GM21367 (cell line): ENCODE measurements around the gene TRIM72.
"Not testable (repeated sequence)": the region's sequence is repeated elsewhere in the genome, so short reads cannot be mapped to it uniquely, and the experiment has no call there.

Experiments used
- ATAC-seq: cut with Tn5 transposase; IDR thresholded peaks from one replicate; pipeline ENCODE4 v1.9.1; 2021; ENCODE audit not compliant: unreplicated experiment

Gene TRIM72, protein sequence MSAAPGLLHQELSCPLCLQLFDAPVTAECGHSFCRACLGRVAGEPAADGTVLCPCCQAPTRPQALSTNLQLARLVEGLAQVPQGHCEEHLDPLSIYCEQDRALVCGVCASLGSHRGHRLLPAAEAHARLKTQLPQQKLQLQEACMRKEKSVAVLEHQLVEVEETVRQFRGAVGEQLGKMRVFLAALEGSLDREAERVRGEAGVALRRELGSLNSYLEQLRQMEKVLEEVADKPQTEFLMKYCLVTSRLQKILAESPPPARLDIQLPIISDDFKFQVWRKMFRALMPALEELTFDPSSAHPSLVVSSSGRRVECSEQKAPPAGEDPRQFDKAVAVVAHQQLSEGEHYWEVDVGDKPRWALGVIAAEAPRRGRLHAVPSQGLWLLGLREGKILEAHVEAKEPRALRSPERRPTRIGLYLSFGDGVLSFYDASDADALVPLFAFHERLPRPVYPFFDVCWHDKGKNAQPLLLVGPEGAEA

DNA sequence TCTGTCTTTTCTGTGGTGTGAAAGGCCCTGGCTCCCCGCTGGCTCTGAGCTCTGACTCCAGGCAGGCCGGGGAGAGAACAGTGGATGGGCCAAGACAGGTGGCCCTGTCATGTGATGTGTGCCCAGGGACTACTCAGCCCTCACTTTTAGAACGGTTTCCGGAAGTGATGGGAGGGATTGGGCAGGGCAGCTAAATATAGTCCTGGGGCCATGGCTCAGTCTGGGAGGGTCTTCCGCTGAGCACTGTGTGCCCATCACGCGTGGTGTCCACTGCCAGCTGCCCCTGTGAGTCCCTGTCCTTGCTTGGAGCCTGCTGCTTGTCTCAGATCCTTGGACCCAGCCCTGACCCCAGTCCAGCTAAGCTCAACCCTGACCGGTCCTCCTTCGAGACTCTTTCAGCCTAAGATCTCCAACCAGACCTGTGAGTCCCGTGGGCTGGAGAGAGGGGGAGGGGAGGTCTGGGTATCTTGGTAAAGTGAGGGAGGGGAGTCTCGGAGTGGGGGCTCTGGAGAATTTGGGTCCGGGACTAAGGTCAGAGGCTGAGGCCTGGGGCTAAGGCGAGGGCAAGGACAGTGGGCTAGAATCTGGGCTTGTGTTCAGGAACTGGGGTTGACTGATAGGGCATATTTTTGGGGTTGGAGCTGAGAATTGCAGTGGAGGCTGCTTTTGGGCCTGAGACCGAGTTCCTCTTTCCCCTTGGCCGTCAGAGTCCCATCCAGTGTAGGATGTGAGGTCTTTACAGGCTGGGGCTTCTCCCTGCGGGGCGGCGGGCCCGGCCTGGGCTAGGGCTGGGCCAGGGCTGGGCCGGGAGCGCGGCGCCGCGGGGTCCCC, at the start of gene TRIM72:
TSS of gene TRIM72 (plus strand) at position 243 of the 831 bp plus-strand sequence. CDS start 620 bp downstream, outside the sequence.
- ATAC-seq = no peak

GRCh38 chr16:31167315-31167714, 46.6 kb upstream of the TRIM72 start:
- ATAC-seq = no peak

DNA sequence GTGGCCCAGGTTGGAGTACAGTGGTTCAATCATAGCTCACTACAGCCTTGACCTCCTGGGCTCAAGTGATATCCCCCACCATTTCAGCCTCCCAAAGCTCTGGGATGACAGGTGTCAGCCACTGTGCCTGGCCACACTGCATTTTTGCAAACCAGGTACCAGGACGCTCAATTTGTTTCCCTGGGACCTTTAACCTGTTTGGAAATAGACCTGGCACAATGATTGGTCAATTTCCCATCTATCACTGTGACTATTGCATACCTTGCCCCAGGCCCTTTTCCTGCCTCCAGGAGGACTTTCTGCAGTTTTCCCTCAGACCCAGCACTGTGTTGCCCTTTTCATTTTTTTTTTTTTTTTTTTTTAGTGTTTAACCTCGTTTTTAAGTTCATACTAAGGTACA, 45.1 kb upstream of the TRIM72 start:
- ATAC-seq = no peak

- not testable (repeated sequence) for ATAC-seq
Measured at GRCh38 chr16:31170048-31170447, 43.9 kb upstream of the TRIM72 start.

GRCh38 chr16:31177136-31177535, 36.8 kb upstream of the TRIM72 start:
- ATAC-seq = no peak

DNA sequence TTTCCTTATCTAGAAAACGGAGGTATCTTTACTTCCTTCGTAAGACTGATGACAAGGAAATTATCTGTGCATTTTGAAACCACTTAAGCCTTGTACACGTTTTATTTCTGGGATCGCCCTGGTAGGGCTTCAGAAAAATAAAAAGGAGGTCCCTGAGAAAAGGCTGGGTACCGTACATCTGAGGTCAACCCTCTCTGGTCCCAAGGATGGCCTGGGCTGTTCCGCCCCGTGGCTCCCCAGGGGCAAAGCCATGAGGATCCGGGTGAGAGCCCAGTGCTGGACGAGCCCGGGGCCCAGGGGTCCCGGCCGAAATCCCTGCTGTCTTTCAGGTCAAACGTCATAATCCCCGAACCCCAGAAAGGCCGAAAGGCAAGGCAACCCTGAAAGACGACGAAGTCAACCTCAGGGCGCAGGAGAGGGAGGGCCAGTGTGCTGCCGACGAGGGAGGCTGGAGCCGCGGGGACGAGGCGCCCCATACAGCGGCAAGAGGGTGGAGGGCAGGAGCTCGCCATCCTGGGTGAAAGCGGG, 34.6 kb upstream of the TRIM72 start:
- ATAC-seq = peak; percentile 1

GRCh38 chr16:31179747-31180459, 34.0 kb upstream of the TRIM72 start, which contains the start of gene FUS:
FUS (plus strand) TSS chr16:31180139; CDS start chr16:31180215, 76 bp downstream.
- peak; percentile 49 for ATAC-seq

GRCh38 chr16:31181102-31181830, 32.7 kb upstream of the TRIM72 start:
- no peak for ATAC-seq

GRCh38 chr16:31182391-31182790, 31.5 kb upstream of the TRIM72 start:
- no peak for ATAC-seq

DNA sequence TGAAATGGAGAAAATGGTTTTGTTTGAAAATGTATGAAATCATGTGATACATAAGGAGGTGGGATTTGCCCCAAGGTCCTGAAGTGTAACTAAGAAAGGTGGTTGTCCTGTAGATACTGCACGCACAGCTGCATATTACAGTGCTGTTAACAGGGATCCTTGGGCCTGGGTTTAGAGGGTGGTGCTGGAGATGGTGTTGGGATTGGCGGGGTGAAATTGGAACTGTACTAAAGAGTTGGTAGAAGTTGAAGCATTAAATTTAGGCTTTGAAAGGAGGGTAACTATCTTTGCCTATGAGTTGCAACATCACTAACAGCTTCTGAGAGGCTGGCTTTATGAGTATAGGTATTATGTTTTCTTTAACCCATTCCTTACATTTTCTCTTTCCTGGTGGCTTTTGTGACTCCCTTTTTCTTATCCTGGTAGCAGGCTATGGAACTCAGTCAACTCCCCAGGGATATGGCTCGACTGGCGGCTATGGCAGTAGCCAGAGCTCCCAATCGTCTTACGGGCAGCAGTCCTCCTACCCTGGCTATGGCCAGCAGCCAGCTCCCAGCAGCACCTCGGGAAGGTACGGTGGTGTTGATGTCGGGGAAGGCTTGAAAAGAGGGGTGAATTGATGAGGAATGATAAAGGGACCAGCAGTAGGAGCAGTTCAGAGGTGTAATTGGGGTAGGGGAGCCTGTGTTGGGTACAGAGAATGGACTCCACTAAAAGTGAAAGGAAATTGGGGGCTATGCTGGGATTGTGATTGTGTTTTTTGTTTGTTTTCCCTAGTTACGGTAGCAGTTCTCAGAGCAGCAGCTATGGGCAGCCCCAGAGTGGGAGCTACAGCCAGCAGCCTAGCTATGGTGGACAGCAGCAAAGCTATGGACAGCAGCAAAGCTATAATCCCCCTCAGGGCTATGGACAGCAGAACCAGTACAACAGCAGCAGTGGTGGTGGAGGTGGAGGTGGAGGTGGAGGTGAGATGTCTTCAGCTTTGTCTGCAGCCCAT, 30.2 kb upstream of the TRIM72 start:
- ATAC-seq = no peak

GRCh38 chr16:31184888-31185287, 29.0 kb upstream of the TRIM72 start:
- ATAC-seq = no peak

GRCh38 chr16:31185339-31185738, 28.6 kb upstream of the TRIM72 start:
- no peak for ATAC-seq

DNA sequence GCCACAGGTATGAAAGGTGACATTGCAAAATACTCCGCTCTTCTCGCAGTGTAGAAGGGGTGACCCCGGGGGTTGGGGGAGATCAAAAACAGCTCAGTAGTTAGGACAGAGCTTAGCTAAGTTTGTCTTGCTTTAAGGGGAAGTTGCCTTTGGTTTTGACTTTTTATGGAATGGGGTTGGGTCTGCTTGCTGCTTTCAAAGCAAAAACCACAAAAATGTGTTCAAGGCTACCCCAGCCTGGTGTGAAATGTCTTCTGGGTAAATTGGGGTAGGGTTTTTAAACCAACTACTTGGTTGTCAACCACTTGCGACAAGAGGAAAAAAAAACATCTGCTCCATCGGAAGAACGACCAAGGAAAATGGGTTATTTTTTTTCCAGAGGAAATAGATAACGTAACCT, 27.7 kb upstream of the TRIM72 start:
- ATAC-seq = no peak

- ATAC-seq = no peak
Measured at GRCh38 chr16:31186930-31187807, 26.8 kb upstream of the TRIM72 start.

- no peak for ATAC-seq
Measured at GRCh38 chr16:31187808-31188189, 26.1 kb upstream of the TRIM72 start.

DNA sequence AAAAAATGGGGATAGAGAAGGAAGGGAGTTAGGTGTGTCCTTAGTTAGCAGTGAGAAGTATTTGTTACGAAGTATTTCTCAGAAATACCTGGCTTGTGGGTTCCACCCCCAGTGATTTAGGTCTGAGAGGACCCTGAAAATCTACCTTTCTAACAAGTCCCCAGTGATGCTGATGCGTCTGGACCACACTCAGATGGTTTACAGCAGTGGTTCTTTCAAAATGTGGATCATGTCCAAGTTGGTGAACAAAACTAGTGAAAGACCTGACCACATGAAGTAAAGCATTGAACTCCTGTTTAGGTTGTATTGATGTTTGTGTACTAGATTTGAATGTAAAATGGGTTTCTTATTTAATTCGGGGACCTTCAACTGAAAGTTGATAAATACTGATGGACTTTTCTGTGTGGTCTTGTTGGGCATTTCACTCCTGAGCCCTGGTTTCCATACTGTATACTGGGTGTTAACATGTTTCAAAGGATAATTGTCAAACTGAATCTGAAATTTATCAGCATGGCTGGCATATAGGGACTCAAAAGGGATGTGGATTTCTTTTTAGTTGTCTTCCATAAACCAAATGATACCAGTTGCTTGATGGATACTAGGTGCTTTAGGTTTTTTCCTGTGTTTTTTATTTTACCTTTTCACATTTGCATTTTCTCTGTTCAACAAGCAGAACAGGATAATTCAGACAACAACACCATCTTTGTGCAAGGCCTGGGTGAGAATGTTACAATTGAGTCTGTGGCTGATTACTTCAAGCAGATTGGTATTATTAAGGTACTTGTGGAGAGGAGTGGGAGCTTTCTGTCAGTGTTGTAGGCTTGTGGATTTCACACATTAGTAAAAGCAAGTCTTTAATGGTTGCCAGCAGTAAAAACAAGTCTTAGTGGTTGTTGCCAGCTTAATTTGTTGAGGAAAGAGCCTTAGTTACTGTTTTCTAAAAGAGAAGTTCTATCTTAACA, 25.2 kb upstream of the TRIM72 start:
- no peak for ATAC-seq

- ATAC-seq = no peak
Measured at GRCh38 chr16:31189412-31189778, 24.5 kb upstream of the TRIM72 start.
